Measurements from ENCODE around the gene FSTL5.

- no peak for TF ChIP-seq EZH2 (IDR thresholded peaks at IDR 0.05; ENCODE audit: borderline replicate concordance, low read depth, low read length, severe bottlenecking)
- no peak for TF ChIP-seq CTCF (IDR thresholded peaks at IDR 0.05; ENCODE audit: borderline replicate concordance, extremely low read depth, low read length, poor library complexity, severe bottlenecking)
Measured at GRCh38 chr4:161336016-161336530, 827.7 kb downstream of the FSTL5 start.

Data from DND-41 (cell line).